Activated CD4-positive, alpha-beta T cell treated with anti-CD3 and anti-CD28 coated beads, Interleukin-2, amount 50 U/mL, for 1 hour (primary cell): ENCODE measurements around the gene DTNBP1.

Source experiments
- DNase-seq: peaks from one replicate; pipeline ENCODE4 v3.0.0-alpha.2; 2020

The DTNBP1 gene

GRCh38 chr6:15500078-15500740, 162.6 kb downstream of the DTNBP1 start:
- no peak for DNase-seq

- DNase-seq: no peak
These were observed 163.2 kb downstream of the DTNBP1 start for GRCh38 chr6:15499591-15499990.

GRCh38 chr6:15499125-15499524, 163.7 kb downstream of the DTNBP1 start:
- no peak for DNase-seq

DNA sequence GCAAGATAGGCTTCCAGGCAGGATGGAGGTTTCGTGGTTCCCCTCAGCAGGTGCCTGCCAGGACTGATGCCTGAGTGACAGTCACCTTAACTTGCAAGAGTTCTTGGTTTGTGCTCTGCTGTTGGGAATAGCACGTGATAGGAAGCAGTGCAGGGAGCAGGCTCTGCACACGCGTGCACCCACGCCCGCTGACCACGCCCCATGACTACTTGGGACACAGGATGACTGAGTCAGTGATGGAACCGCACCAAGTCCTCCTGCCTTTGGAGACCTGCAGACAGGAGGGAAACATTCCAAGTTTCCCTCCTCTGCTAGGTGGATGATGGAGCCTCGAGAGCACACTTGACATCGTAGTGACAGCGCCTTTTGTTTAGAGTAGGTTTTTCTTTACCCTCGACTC, 164.2 kb downstream of the DTNBP1 start:
- no peak for DNase-seq

GRCh38 chr6:15496345-15497131, 166.3 kb downstream of the DTNBP1 start:
- DNase-seq: no peak

DNA sequence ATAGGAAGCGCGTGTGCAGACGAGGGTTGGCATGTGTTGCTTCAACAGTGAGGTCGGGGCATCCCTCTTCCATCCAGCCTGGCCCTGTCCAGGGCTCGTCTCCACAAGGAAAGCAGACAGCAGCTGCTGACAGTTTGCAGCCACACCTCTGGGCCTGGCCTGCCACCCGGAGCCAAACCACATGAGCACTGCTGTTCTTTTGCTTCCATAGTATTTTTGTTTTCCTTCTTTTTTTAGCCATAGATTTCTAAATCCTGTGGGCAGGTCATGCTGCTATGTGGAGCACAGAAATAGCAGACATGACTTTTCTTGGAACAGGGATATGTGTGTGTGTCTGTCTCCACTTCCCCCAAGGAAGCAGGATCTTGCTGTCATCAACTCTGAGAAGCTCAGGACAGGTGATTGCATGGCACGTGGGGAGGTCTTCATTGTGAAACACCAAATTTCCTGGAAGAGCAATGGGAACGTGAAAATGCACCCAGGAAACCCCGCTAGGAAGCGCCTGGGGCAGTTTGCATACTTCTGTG, 167.4 kb downstream of the DTNBP1 start:
- DNase-seq: no peak

GRCh38 chr6:15493437-15494168, 169.2 kb downstream of the DTNBP1 start:
- no peak for DNase-seq

GRCh38 chr6:15491986-15492269, 170.9 kb downstream of the DTNBP1 start:
- no peak for DNase-seq

DNA sequence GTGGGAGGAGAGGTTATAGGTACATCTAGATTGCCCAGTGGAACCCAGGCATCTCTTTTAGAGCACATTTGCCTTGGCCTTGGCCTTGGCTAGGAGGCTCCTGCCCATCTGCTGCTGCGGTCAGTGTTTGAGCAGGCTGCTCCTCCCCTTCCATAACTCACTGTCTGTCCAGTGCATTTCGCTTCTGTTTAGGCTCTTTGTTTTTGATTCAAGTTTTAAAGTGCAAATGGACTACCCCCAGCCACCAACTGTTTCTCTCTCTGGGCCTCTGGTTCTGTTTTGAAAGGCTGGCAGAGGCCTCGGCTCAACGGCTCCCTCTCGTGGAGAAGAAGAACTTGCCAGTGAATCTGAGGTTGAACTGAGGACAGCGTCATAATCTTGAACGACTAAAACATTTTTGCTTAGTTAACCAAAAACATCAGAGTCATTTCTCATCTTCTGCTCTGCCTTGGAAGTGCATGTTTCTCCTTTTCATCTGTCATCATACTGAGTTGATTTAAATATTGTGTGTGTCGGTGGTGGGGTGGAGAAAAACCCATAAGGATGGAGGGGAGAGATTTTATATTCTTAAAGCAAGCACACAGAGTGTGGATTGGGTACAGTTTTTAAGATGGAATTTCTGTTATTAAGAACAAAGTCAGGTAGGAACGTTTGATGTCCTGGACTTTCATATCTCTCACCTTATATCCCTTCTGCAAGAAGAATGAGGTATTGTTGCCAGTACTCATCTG, 171.4 kb downstream of the DTNBP1 start:
- DNase-seq: peak; percentile 68

DNA sequence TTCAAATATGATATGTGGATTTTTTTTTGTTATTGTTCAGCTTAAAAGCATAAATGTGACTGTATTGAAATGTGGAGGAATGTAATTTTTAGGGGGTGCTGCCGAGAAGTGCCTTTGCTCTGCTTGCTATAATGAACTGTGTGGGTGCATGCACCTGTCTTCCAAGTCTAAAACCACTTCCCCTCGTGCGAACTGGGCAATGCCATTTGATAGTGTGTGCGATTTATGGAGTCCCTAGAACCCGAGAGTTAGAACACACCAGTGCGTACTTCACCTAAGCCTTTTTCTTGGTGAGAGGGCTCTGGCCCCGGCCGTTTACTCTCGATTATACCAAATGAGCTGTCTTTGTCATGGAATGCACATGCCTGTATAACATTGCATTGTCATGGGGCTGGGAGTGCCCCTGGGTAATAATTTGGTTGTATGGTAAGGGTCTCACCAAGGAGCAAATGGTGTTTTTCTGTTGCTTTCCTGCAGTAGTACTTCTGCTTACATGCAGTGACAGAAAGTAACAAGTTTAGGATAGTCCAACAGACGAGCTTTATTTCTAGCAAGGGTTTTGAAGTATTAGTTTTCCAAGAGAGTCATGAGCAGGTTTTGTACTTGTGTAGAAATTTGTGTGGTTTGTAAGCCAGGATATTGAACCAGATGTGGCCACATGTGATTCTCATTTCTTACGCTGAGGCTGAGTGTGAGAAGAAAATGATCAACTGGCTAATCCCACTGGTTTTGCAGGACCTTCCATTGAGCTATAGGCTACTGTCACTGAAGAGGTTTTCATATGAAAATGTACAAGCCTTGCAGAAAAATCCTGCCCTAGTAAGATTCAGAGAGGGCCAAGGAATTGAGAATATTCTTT, 172.4 kb downstream of the DTNBP1 start:
- no peak for DNase-seq

- DNase-seq: no peak
These were observed 173.4 kb downstream of the DTNBP1 start for GRCh38 chr6:15489261-15489962.

GRCh38 chr6:15487262-15487661, 175.6 kb downstream of the DTNBP1 start:
- DNase-seq: no peak

DNA sequence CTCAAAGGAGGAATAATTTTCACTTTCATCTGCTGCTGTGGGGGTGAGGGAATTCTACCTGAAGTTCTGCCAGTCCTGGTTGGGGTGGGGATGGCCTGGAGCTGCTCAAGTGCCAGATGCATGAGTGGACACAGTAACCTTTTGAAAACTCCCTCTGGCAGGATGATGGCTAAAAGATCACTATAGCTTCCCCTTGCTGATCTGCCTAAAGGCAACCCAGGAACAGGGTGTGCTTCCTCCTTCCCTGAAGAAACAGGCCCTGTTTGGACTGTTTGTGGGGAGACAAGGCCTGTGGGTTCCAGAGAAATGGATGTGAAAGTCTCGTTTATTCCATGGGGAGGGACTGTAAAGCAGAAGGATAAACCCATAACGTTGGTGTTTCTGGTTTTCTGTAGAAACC, 176.9 kb downstream of the DTNBP1 start:
- DNase-seq: no peak

DNA sequence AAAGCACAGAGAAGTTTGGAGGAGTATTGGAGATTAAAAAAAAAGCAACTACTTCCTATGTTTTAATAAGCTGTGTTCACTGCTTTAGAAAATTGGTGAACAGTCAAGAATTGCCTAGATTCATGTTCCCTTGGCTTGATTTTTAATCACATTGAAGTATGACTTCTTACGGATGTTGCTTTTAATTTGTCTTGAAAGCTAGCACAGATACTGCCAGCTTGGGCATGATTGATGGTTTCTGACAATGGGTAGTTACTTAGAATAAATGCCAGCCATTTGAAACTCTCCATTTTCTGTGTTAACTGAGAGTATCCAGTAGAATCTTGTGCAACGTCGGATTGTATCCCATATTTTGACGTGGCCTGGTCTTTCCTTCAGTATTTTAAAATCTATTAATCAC, 178.0 kb downstream of the DTNBP1 start:
- no peak for DNase-seq

DNA sequence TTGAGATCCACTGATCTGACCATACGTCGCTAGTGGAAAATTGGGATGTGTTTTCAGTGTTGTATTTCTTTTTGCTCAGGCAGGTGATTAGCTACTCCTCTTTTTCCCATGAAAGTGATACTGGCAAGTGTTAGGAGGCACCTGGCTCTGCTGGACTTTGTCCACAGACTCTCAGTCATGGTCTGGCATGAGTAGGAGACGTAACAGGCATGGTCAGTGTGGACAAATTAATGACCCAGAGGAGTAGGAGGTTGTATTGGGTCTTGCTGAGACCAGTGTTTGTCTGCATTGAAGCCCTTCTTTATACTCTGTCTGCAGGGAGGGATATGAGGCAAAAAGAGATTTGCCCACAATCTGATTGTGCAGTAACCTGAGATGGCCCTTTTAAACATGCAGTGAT, 178.7 kb downstream of the DTNBP1 start:
- DNase-seq: no peak

GRCh38 chr6:15483060-15483459, 179.8 kb downstream of the DTNBP1 start:
- no peak for DNase-seq

DNA sequence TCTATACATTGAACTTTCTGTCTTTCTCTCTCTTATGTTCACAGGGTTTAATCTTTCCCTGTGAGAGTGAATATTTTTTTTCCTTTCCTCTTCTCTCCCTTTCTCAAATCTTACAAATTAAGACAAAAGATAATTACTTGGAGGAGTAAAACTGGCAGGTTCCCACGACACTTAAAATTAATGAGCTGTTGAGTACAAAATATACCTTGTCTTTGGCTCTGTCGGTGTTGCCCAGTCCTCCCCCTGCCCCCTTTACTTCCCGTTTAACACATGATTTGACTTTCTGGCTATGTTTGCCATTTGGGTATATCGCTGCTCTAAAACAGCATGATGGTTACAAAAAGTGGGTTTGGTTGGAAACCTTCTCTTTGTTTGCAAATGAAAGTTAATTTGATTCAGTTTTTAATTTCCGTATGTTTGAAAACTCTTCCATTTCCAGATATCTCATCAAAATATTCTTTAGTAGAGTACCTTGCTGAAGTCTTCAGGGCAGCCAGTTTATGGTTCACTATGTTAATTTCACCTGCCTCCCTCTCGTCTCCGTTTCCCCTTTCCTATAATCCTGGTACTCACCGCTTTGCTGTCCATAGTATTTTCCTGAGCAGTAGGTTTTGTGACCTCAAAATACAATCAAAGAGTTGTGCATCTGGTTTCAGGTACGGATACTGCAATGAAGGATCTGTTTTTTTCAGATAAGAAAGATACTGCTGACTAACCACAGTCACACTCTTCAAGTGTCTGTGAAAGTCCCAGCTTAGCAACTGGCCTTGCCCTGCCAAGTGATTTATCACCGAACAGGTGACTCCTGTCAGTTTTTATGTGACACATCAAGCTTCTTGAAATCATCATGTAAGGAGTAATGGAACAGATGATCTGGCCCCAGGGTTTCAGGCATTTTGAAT, 181.2 kb downstream of the DTNBP1 start:
- no peak for DNase-seq

GRCh38 chr6:15480525-15480924, 182.3 kb downstream of the DTNBP1 start:
- no peak for DNase-seq

GRCh38 chr6:15479761-15480160, 183.1 kb downstream of the DTNBP1 start:
- no peak for DNase-seq

DNA sequence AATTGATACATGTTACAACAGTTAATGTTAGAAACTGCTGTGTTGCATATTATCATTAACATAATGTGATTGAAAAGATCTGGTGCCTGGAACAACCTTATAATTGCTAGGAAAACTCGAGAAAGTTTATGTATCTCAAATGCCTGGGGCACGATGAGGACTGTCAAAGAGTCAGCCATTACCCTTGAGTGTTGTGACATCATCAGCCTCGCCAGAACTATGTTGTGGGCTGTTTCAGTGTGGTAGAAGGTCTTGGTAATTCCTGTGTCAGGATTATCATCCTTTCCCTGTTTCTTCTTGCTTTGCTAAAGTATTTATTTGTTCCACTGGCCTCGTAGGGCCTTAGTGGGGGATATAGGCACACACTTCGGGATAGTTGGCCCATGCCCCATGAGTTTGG, 185.1 kb downstream of the DTNBP1 start:
- DNase-seq: no peak
